Panc1 (cell line): ENCODE measurements around the gene KRTAP4-16. TPM values are rescaled to one million over a fixed set of nuclear protein-coding genes. Genes with fewer than 3 reads are reported as not detected.
"Not testable (repeated sequence)": the region's sequence is repeated elsewhere in the genome, so short reads cannot be mapped to it uniquely, and the experiment has no call there.

Source experiments
- ATAC-seq: fragments of 200-7000 bp; cut with Tn5 transposase; 2 replicates; pipeline ENCODE4 v1.9.1; 2020; ENCODE audit warnings: mild to moderate bottlenecking, moderate library complexity
- BruUV-seq: library from RNA; stranded (reverse); fragments of 400-500 nt; replicated peaks from 2 replicates; lab custom pipeline; 2021; lab: Mats Ljungman, UMichigan
- CTCF ChIA-PET: fragments of 300-600 bp; sonication (Branson Sonifier 250); formaldehyde crosslinking; loops from one replicate; lab custom pipeline; 2022; ENCODE audit warnings: antibody characterized with exemption; lab: Charles Lee
- POLR2A ChIA-PET: fragments of 300-600 bp; sonication (Branson Sonifier 250); formaldehyde crosslinking; loops from one replicate; lab custom pipeline; 2022; ENCODE audit warnings: antibody characterized with exemption; lab: Charles Lee
- DNase-seq: peaks from one replicate; pipeline ENCODE4 v3.0.0-alpha.2; 2010; ENCODE audit warnings: low read depth, low spot score
- H3K27ac ChIP-seq: 2 replicates; pipeline ENCODE4 v1.5.1; 2011; ENCODE audit warnings: mild to moderate bottlenecking, low read length, inconsistent platforms
- H3K27me3 ChIP-seq: fragments of 200-500 bp; sonication (Bioruptor generic); 2 replicates; pipeline ENCODE4 v1.6.0; 2014; ENCODE audit warnings: low read length, inconsistent platforms; ENCODE audit not compliant: control insufficient read depth, insufficient read depth
- H3K36me3 ChIP-seq: fragments of 200-500 bp; sonication (Bioruptor generic); 2 replicates; pipeline ENCODE4 v1.5.1; 2014; ENCODE audit warnings: inconsistent platforms, mild to moderate bottlenecking, low read length, moderate library complexity; ENCODE audit not compliant: control insufficient read depth, insufficient read depth
- H3K4me1 ChIP-seq: 2 replicates; pipeline ENCODE4 v1.5.1; 2011; ENCODE audit warnings: inconsistent platforms, mild to moderate bottlenecking, low read length, moderate library complexity; ENCODE audit not compliant: control insufficient read depth, insufficient read depth
- H3K4me3 ChIP-seq, 2 experiments: 2 replicates each; pipeline ENCODE4 v1.5.1; 2011 to 2012; ENCODE audit warnings: low read depth in 2 of 2, low read length in 2 of 2, mild to moderate bottlenecking in 2 of 2, inconsistent platforms in 1 of 2, moderate library complexity in 1 of 2
- H3K9me3 ChIP-seq: fragments of 200-500 bp; sonication (Bioruptor generic); 2 replicates; pipeline ENCODE4 v1.5.1; 2014; ENCODE audit warnings: low read depth, mild to moderate bottlenecking, inconsistent platforms, low read length, moderate library complexity; ENCODE audit not compliant: control insufficient read depth, insufficient read depth
- CTCF ChIP-seq: fragments of 450-650 bp; IDR thresholded peaks from 2 replicates; pipeline ENCODE4 v1.5.1; 2017; ENCODE audit warnings: mild to moderate bottlenecking
- POLR2AphosphoS5 ChIP-seq: IDR thresholded peaks from 2 replicates; pipeline ENCODE4 v1.6.1; 2012; ENCODE audit warnings: mild to moderate bottlenecking, low read depth, low read length, moderate library complexity
- SIN3A ChIP-seq: IDR thresholded peaks from 2 replicates; pipeline ENCODE4 v1.6.1; 2012; ENCODE audit warnings: low read depth, mild to moderate bottlenecking, low read length, moderate library complexity, borderline replicate concordance; ENCODE audit not compliant: insufficient read depth
- TCF7L2 ChIP-seq: IDR thresholded peaks from 2 replicates; pipeline ENCODE4 v1.6.1; 2011; ENCODE audit warnings: mild to moderate bottlenecking, low read depth, low read length, inconsistent platforms
- in situ Hi-C: cut with HindIII; loops from 2 replicates; pipeline ENCODE4 v1.10.0; 2016; ENCODE audit warnings: low sequenced_read_pairs, low pct_unique_long_range_greater_than_20kb
- intact Hi-C: fragments of 100-400 bp; cut with micrococcal nuclease; formaldehyde crosslinking; loops from one replicate; pipeline ENCODE4 v1.10.0; 2022; ENCODE audit not compliant: unreplicated experiment
- total RNA-seq: library from RNA; stranded (reverse); gene quantifications from one replicate; pipeline ENCODE4 v1.2.1, GENCODE V29; 2021; ENCODE audit not compliant: unreplicated experiment
- TF ChIP-seq, protein P1 (sequence below), 2 experiments: IDR thresholded peaks; 2 replicates each; pipeline ENCODE4 v1.6.1; 2011 to 2012; ENCODE audit warnings: low read depth in 2 of 2, control low read depth in 1 of 2, low read length in 1 of 2, mild to moderate bottlenecking in 1 of 2, moderate library complexity in 1 of 2; ENCODE audit not compliant: insufficient read depth in 1 of 2

Gene KRTAP4-16
- total RNA-seq, 1 experiment from 2014 or later, result not detected

- H3K4me1 ChIP-seq, ATAC-seq, H3K36me3 ChIP-seq, POLR2A ChIA-PET, CTCF ChIA-PET, in situ Hi-C loops, BruUV-seq, H3K4me3 ChIP-seq, intact Hi-C loops, H3K27ac ChIP-seq, DNase-seq, H3K27me3 ChIP-seq, H3K9me3 ChIP-seq: not testable (repeated sequence)
These were observed 21.4 kb upstream of the KRTAP4-16 start for GRCh38 chr17:41123292-41123990.

DNA sequence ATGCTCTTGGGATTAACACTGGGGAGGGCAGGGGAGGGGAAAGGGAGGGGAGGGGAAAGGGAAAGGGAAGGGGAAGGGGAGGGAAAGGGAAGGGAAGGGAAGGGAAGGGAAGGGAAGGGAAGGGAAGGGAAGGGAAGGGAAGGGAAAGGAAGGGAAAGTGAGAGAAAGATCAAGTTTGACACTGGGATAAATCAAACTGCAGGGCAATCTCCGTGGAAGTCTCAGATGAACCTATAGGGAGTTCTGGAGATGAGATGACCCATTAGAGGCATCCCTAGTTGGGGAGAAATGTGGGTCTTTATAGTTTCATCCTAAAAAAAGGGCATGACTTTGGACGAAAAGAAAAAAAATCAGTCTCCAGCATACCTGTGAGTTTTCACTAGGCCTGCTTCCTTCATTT, 19.7 kb upstream of the KRTAP4-16 start:
- no peak for TF ChIP-seq CTCF
- no peak for TF ChIP-seq POLR2AphosphoS5
- no peak for TF ChIP-seq SIN3A
- TF ChIP-seq TCF7L2, result no peak
- TF ChIP-seq, protein P1, sequence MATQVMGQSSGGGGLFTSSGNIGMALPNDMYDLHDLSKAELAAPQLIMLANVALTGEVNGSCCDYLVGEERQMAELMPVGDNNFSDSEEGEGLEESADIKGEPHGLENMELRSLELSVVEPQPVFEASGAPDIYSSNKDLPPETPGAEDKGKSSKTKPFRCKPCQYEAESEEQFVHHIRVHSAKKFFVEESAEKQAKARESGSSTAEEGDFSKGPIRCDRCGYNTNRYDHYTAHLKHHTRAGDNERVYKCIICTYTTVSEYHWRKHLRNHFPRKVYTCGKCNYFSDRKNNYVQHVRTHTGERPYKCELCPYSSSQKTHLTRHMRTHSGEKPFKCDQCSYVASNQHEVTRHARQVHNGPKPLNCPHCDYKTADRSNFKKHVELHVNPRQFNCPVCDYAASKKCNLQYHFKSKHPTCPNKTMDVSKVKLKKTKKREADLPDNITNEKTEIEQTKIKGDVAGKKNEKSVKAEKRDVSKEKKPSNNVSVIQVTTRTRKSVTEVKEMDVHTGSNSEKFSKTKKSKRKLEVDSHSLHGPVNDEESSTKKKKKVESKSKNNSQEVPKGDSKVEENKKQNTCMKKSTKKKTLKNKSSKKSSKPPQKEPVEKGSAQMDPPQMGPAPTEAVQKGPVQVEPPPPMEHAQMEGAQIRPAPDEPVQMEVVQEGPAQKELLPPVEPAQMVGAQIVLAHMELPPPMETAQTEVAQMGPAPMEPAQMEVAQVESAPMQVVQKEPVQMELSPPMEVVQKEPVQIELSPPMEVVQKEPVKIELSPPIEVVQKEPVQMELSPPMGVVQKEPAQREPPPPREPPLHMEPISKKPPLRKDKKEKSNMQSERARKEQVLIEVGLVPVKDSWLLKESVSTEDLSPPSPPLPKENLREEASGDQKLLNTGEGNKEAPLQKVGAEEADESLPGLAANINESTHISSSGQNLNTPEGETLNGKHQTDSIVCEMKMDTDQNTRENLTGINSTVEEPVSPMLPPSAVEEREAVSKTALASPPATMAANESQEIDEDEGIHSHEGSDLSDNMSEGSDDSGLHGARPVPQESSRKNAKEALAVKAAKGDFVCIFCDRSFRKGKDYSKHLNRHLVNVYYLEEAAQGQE (IDR thresholded peaks at IDR 0.05; ENCODE audit: insufficient read depth in 1 of 2, low read depth in 2 of 2, low read length in 1 of 2), result no peak
- CTCF ChIA-PET, result no interaction called here
- no peaks in the 10 kb centered on the region for H3K36me3 ChIP-seq
- BruUV-seq, result no TSS peak
- no peak overlapping the region for H3K27ac ChIP-seq
- DNase-seq, result no peak
- H3K27me3 ChIP-seq, result no peaks in the 10 kb centered on the region
- no peaks in the 10 kb centered on the region for H3K9me3 ChIP-seq
- POLR2A ChIA-PET, result no interaction called here
- ATAC-seq, result no peak
- intact Hi-C loops, result no loop called here
- H3K4me1 ChIP-seq, result no peaks in the 10 kb centered on the region
- H3K4me3 ChIP-seq, result no peak overlapping the region
- in situ Hi-C loops, result no loop called here

DNA sequence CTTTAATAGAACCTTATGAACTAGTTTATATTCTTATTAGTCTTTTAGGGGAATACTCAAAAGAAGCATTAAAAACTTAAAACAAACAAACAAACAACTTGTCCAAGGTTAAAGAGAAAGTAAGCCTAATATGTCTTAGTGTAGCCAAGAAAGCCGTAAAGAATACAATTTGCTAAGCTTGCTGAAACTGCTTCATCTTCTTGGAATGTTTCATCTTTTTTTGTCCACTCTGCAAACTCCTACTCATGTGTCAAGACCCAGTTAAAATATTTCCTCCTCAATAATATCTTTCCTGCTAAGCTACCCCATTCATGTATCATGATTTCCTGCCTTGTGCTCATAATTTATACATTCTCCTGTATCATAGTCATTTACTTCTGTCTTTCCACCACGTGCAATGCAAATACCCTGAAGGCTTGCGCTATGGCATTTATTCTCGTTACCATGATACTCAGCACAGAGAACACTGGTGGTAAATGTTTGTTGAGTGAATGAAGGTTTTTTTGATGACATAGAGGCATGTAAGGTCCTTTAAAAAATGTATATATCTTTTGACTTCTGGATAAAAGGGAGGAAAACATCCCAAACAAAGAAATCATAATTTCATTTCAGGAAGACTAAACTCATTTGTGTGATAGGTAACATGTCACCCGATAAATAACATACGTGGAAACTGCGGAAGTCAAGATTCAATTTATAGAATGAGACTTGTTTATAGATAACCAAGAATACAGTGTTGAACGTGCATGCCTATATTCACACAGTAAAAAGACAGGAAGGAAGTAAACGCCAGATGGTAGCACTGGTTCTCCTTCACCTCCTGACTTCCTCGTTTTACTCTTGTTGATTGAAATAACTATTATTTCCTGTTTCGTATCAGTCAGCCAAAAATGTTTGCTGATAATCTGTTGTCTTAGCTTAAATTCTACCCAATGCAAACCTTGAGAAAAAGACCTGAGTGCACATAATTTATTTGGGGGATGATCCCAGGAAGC, 18.0 kb upstream of the KRTAP4-16 start:
- 0 out of 2 replicates have a peak, but pooled peaks have one; percentile 48 for ATAC-seq
- in situ Hi-C loops, H3K4me3 ChIP-seq, H3K27ac ChIP-seq, CTCF ChIA-PET, POLR2A ChIA-PET, H3K27me3 ChIP-seq, DNase-seq, H3K9me3 ChIP-seq, intact Hi-C loops, H3K4me1 ChIP-seq, H3K36me3 ChIP-seq, BruUV-seq: not testable (repeated sequence)
